ENCODE data around the gene MMP3.

GRCh38 chr11:102868339-102868738, 24.9 kb upstream of the MMP3 start:
- no peak for TF ChIP-seq POLR2A (IDR thresholded peaks at IDR 0.05; ENCODE audit: low read length)
- no peak for TF ChIP-seq GATA1 (IDR thresholded peaks at IDR 0.05; ENCODE audit: low read depth, low read length)
